ENCODE results near the gene BMPR1A. TPM values are rescaled to one million over a fixed set of nuclear protein-coding genes. Genes with fewer than 3 reads are reported as not detected.

Gene BMPR1A
- total and polyA plus RNA-seq, 2 of the 4 experiments (the other 2 are of a cell fraction): 15.9 to 93.7 TPM

GRCh38 chr10:86958901-86959736 lies 202.7 kb downstream of the BMPR1A start:
- Histone ChIP-seq H3K79me1 (ENCODE audit: low read depth in 1 of 2, low read length in 2 of 2) (peaks cover 0 to 13% of the 10 kb centered on the region in 2 experiments; a peak in 1 of 4 replicates), H3K14ac (replicated peaks; ENCODE audit: low read depth, low read length) (peak overlapping the region; percentile 75), H2AK5ac (ENCODE audit: low read depth, low read length) (peak overlapping the region; percentile 98), H3K23ac (ENCODE audit: low read depth, low read length) (peak overlapping the region; percentile 7; the same call in 1 of the 2 replicates), H3K9me3 (ENCODE audit: control insufficient read depth, insufficient read depth, low read length) (no peaks in the 10 kb centered on the region), H3K36me3 (ENCODE audit: control insufficient read depth, insufficient read depth, low read length) (no peaks in the 10 kb centered on the region), H4K20me1 (ENCODE audit: insufficient read depth, low read length) (no peaks in the 10 kb centered on the region), H2BK120ac (ENCODE audit: low read depth, low read length) (peak overlapping the region; percentile 98), H3K4me1 (ENCODE audit: control insufficient read depth, insufficient read depth, low read length) (peaks cover 16% of the 10 kb centered on the region), H3K27me3 (ENCODE audit: control insufficient read depth, insufficient read depth, low read length) (no peaks in the 10 kb centered on the region), H2BK5ac (ENCODE audit: low read depth, low read length, poor library complexity, severe bottlenecking) (peak overlapping the region; percentile 52), H3K27ac (ENCODE audit: insufficient read depth, low read length) (peak overlapping the region; percentile 32), H3K9ac (ENCODE audit: low read depth, low read length) (no peak overlapping the region), H3K9me1 (ENCODE audit: insufficient read depth, low read length) (peaks cover 12% of the 10 kb centered on the region), H3K56ac (ENCODE audit: extremely low read depth, insufficient read depth, low read length) (peak overlapping the region; percentile 8; the same call in 1 of the 2 replicates), H3K4ac (ENCODE audit: low read depth, low read length) (peak overlapping the region; percentile 97), H2AK9ac (replicated peaks; ENCODE audit: low read depth, low read length, poor library complexity) (peak overlapping the region; percentile 99), H4K8ac (ENCODE audit: low read depth in 2 of 2, low read length in 2 of 2) (peak overlapping the region; percentile 89 to 96), H3K4me2 (ENCODE audit: low read depth, low read length) (no peak overlapping the region), H2BK15ac (ENCODE audit: low read depth, low read length) (peak overlapping the region; percentile 80; the same call in 2 of the 3 replicates), H2BK20ac (ENCODE audit: low read depth, low read length) (peak overlapping the region; percentile 77), H2AFZ (replicated peaks; ENCODE audit: low read length, poor library complexity) (peak overlapping the region; percentile 92), H3K18ac (ENCODE audit: low read depth, low read length) (peak overlapping the region; percentile 19), H4K91ac (ENCODE audit: insufficient read depth, low read depth, low read length) (peak overlapping the region; percentile 96), H3K4me3 (ENCODE audit: insufficient read depth, low read depth, low read length) (no peak overlapping the region), H4K5ac (ENCODE audit: low read depth, low read length) (peak overlapping the region; percentile 72)
- BruUV-seq (replicated peaks): no TSS peak
- POLR2A ChIA-PET (ENCODE audit: unreplicated experiment): no interaction called here
- ATAC-seq (ENCODE audit: low read depth) (peak; percentile 78), DNase-seq (peak; percentile 78)
- CTCF ChIA-PET: interaction anchor here (0.9 to 1.1 kb wide), 2 partner anchors 7 to 270 kb away, joined by 3 to 4 read pairs; no protein-coding TSS in a partner anchor
- TF ChIP-seq MAFK (IDR thresholded peaks at IDR 0.05; ENCODE audit: low read depth, low read length) (no peak), BHLHE40 (IDR thresholded peaks at IDR 0.05; ENCODE audit: low read depth, low read length) (no peak), CHD1 (IDR thresholded peaks at IDR 0.05; ENCODE audit: low read depth, low read length) (no peak), MAZ (IDR thresholded peaks at IDR 0.05; ENCODE audit: borderline replicate concordance, low read depth, low read length) (peak; percentile 66), RAD21 (IDR thresholded peaks at IDR 0.05; ENCODE audit: low read length) (no peak), FOS (IDR thresholded peaks at IDR 0.05; ENCODE audit: low read depth, low read length) (peak; percentile 42), NFE2L2 (IDR thresholded peaks at IDR 0.05; ENCODE audit: low read depth, low read length) (peak; percentile 47; the same call in 1 of the 2 replicates), MXI1 (IDR thresholded peaks at IDR 0.05; ENCODE audit: borderline replicate concordance, low read depth, low read length) (no peak)
- TF ChIP-seq, protein P1, sequence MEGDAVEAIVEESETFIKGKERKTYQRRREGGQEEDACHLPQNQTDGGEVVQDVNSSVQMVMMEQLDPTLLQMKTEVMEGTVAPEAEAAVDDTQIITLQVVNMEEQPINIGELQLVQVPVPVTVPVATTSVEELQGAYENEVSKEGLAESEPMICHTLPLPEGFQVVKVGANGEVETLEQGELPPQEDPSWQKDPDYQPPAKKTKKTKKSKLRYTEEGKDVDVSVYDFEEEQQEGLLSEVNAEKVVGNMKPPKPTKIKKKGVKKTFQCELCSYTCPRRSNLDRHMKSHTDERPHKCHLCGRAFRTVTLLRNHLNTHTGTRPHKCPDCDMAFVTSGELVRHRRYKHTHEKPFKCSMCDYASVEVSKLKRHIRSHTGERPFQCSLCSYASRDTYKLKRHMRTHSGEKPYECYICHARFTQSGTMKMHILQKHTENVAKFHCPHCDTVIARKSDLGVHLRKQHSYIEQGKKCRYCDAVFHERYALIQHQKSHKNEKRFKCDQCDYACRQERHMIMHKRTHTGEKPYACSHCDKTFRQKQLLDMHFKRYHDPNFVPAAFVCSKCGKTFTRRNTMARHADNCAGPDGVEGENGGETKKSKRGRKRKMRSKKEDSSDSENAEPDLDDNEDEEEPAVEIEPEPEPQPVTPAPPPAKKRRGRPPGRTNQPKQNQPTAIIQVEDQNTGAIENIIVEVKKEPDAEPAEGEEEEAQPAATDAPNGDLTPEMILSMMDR (conservative IDR thresholded peaks at IDR 0.05; ENCODE audit: low read depth, low read length): no peak
- TF ChIP-seq, protein P2, sequence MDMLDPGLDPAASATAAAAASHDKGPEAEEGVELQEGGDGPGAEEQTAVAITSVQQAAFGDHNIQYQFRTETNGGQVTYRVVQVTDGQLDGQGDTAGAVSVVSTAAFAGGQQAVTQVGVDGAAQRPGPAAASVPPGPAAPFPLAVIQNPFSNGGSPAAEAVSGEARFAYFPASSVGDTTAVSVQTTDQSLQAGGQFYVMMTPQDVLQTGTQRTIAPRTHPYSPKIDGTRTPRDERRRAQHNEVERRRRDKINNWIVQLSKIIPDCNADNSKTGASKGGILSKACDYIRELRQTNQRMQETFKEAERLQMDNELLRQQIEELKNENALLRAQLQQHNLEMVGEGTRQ (IDR thresholded peaks at IDR 0.05; ENCODE audit: low read depth, low read length): no peak
- intact Hi-C loops (cut with micrococcal nuclease): no loop called here
- WGBS, 2 experiments (ENCODE audit: extremely low coverage in 2 of 2, insufficient read length in 1 of 2): no CpG with 5 or more reads among the region's 16 CpGs
- in situ Hi-C loops (cut with MboI; ENCODE audit: low sequenced_read_pairs): no loop called here
- dilution Hi-C loops (cut with HindIII; ENCODE audit: low sequenced_read_pairs, unreplicated experiment): no loop called here
